HEK293 (cell line): ENCODE measurements around the gene KDM4C.

ENCODE experiments used
- CTCF ChIA-PET: fragments of 350-600 bp; formaldehyde crosslinking; extraction: SDS; loops from one replicate; lab custom pipeline; 2021; ENCODE audit warnings: antibody characterized with exemption; lab: Yijun Ruan, JAX
- POLR2A ChIA-PET: fragments of 300-600 bp; formaldehyde crosslinking; extraction: SDS; loops from one replicate; lab custom pipeline; 2020; ENCODE audit warnings: antibody characterized with exemption, inconsistent platforms; lab: Yijun Ruan, JAX
- H3K27ac ChIP-seq: fragments of 200-500 bp; sonication (Bioruptor generic); 2 replicates; pipeline ENCODE4 v1.5.1; 2014; ENCODE audit warnings: low read depth, low read length, control low read depth, inconsistent platforms; ENCODE audit errors: extremely low read depth
- H3K36me3 ChIP-seq, 2 experiments: fragments of 200-500 bp in 1 of 2; sonication (Bioruptor generic) in 1 of 2; 1 replicate in 1 of 2; 2 replicates in 1 of 2; pipeline ENCODE4 v1.5.1; 2014 to 2017; ENCODE audit warnings: inconsistent platforms in 2 of 2, low read length in 2 of 2; ENCODE audit not compliant: control insufficient read depth in 2 of 2, insufficient read depth in 1 of 2
- H3K4me1 ChIP-seq: fragments of 200-500 bp; sonication (Bioruptor generic); 2 replicates; pipeline ENCODE4 v1.5.1; 2014; ENCODE audit warnings: mild to moderate bottlenecking, low read length, inconsistent platforms; ENCODE audit not compliant: control insufficient read depth, insufficient read depth
- H3K4me3 ChIP-seq: 2 replicates; pipeline ENCODE4 v1.5.1; 2011; ENCODE audit warnings: low read depth, mild to moderate bottlenecking, control low read depth, low read length, moderate library complexity
- H3K9me3 ChIP-seq: fragments of 200-500 bp; sonication (Bioruptor generic); 2 replicates; pipeline ENCODE4 v1.5.1; 2014; ENCODE audit warnings: low read depth, low read length, inconsistent platforms; ENCODE audit not compliant: control insufficient read depth, insufficient read depth
- KLF9 ChIP-seq: fragments of 450-650 bp; formaldehyde crosslinking; IDR thresholded peaks from 2 replicates; pipeline ENCODE4 v1.5.1; 2016; ENCODE audit warnings: missing biosample characterization, missing genetic modification characterization, low read depth
- SP3 ChIP-seq: fragments of 450-650 bp; formaldehyde crosslinking; IDR thresholded peaks from 2 replicates; pipeline ENCODE4 v1.5.1; 2016; ENCODE audit warnings: missing biosample characterization, missing genetic modification characterization
- TRIM28 ChIP-seq: IDR thresholded peaks from 2 replicates; pipeline ENCODE4 v1.6.1; 2011; ENCODE audit warnings: low read length, control low read depth, borderline replicate concordance
- ZBTB48 ChIP-seq: fragments of 450-650 bp; formaldehyde crosslinking; IDR thresholded peaks from 2 replicates; pipeline ENCODE4 v1.5.1; 2016; ENCODE audit warnings: missing biosample characterization, missing genetic modification characterization
- ZNF155 ChIP-seq: fragments of 450-650 bp; formaldehyde crosslinking; IDR thresholded peaks from 2 replicates; pipeline ENCODE4 v1.5.1; 2016; ENCODE audit warnings: missing biosample characterization, missing genetic modification characterization
- ZNF184 ChIP-seq: fragments of 450-650 bp; IDR thresholded peaks from 2 replicates; pipeline ENCODE4 v1.5.1; 2018; ENCODE audit warnings: missing biosample characterization, mild to moderate bottlenecking, missing genetic modification characterization
- ZNF23 ChIP-seq: fragments of 450-650 bp; formaldehyde crosslinking; IDR thresholded peaks from 2 replicates; pipeline ENCODE4 v1.5.1; 2016; ENCODE audit warnings: missing biosample characterization, missing genetic modification characterization, borderline replicate concordance
- ZNF560 ChIP-seq: fragments of 450-650 bp; formaldehyde crosslinking; IDR thresholded peaks from 2 replicates; pipeline ENCODE4 v1.5.1; 2017; ENCODE audit warnings: missing biosample characterization, missing genetic modification characterization, borderline replicate concordance
- ZNF585B ChIP-seq: fragments of 450-650 bp; formaldehyde crosslinking; IDR thresholded peaks from 2 replicates; pipeline ENCODE4 v1.5.1; 2016; ENCODE audit warnings: missing biosample characterization, missing genetic modification characterization
- ZNF610 ChIP-seq: fragments of 450-650 bp; formaldehyde crosslinking; IDR thresholded peaks from 2 replicates; pipeline ENCODE4 v1.5.1; 2016; ENCODE audit warnings: missing biosample characterization, missing genetic modification characterization, borderline replicate concordance
- ZNF843 ChIP-seq: fragments of 450-650 bp; formaldehyde crosslinking; IDR thresholded peaks from 2 replicates; pipeline ENCODE4 v1.5.1; 2016; ENCODE audit warnings: missing biosample characterization, missing genetic modification characterization
- TF ChIP-seq, protein P1 (sequence below): fragments of 450-650 bp; formaldehyde crosslinking; IDR thresholded peaks from 2 replicates; pipeline ENCODE4 v1.5.1; 2016; ENCODE audit warnings: missing biosample characterization, missing genetic modification characterization
- TF ChIP-seq, protein P2 (sequence below): fragments of 450-650 bp; IDR thresholded peaks from 2 replicates; pipeline ENCODE4 v1.5.1; 2018; ENCODE audit warnings: missing biosample characterization, mild to moderate bottlenecking, missing genetic modification characterization
- TF ChIP-seq, protein P3 (sequence below): fragments of 450-650 bp; formaldehyde crosslinking; IDR thresholded peaks from 2 replicates; pipeline ENCODE4 v1.5.1; 2016; ENCODE audit warnings: missing biosample characterization, missing genetic modification characterization

KDM4C gene

DNA sequence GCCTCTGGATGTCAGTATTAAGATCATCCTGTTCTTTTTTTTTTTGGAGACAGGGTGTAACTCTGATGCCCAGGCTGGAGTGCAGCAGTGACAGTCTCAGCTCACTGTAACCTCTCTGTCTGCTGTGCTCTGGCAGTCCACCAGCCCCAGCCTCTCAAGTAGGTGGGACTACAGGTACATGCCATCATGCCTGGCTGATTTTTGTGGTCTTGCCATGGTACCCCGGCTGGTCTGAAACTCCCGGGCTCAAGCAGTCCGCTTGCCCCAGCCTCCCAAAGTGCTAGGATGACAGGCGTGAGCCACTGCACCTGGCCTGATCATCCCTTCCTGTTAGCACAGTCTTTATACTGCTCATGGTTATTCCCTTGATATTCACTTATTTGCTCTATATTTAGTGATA, 3.5 kb downstream of the KDM4C start:
- Histone ChIP-seq H3K9me3 (no peaks in the 10 kb centered on the region), H3K27ac (no peak overlapping the region), H3K36me3 (no peaks in the 10 kb centered on the region), H3K4me1 (peaks cover 3% of the 10 kb centered on the region; the same call in 1 of the 2 replicates), H3K4me3 (no peak overlapping the region)
- POLR2A ChIA-PET = no interaction called here
- no peak for TF ChIP-seq ZNF843 (tag by site-specific recombination)
- TF ChIP-seq ZNF184 (tag by site-specific recombination) = no peak
- no peak for TF ChIP-seq ZNF155
- CTCF ChIA-PET = interaction anchor here (0.8 kb wide), 1 partner anchor 66 kb away, joined by 3 read pairs; no protein-coding TSS in a partner anchor

DNA sequence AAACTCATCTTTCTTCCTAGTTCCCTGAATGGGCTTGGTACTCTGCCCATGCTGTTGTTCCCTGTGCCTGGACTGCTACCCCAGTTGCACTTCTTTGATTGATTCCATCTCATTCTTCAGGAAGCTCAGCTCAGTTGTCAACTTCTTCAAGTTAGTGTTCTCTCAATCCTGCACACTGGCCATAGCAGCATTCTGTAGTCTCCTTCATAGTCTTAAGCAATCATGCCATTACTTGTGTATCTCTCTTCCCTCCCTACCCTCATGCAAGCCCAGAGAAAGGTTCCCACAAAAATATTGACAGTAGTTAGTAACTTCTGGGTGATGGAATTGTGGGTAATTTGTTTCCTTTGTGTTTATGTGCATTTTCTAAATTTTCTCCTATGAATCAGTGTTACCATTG, 5.5 kb downstream of the KDM4C start:
- H3K4me3 ChIP-seq = no peak overlapping the region
- CTCF ChIA-PET = interaction anchor here (0.6 kb wide), 1 partner anchor 23 kb away, joined by 3 read pairs; no protein-coding TSS in a partner anchor
- peaks cover 3% of the 10 kb centered on the region; the same call in 1 of the 2 replicates for H3K4me1 ChIP-seq
- POLR2A ChIA-PET = no interaction called here
- no peak overlapping the region for H3K27ac ChIP-seq
- H3K36me3 ChIP-seq = no peaks in the 10 kb centered on the region
- no peak for TF ChIP-seq ZNF585B
- TF ChIP-seq SP3 = no peak
- TF ChIP-seq, protein P1, sequence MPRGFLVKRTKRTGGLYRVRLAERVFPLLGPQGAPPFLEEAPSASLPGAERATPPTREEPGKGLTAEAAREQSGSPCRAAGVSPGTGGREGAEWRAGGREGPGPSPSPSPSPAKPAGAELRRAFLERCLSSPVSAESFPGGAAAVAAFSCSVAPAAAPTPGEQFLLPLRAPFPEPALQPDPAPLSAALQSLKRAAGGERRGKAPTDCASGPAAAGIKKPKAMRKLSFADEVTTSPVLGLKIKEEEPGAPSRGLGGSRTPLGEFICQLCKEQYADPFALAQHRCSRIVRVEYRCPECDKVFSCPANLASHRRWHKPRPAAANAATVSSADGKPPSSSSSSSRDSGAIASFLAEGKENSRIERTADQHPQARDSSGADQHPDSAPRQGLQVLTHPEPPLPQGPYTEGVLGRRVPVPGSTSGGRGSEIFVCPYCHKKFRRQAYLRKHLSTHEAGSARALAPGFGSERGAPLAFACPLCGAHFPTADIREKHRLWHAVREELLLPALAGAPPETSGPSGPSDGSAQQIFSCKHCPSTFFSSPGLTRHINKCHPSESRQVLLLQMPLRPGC (tag by site-specific recombination) = no peak
- TF ChIP-seq, protein P2, sequence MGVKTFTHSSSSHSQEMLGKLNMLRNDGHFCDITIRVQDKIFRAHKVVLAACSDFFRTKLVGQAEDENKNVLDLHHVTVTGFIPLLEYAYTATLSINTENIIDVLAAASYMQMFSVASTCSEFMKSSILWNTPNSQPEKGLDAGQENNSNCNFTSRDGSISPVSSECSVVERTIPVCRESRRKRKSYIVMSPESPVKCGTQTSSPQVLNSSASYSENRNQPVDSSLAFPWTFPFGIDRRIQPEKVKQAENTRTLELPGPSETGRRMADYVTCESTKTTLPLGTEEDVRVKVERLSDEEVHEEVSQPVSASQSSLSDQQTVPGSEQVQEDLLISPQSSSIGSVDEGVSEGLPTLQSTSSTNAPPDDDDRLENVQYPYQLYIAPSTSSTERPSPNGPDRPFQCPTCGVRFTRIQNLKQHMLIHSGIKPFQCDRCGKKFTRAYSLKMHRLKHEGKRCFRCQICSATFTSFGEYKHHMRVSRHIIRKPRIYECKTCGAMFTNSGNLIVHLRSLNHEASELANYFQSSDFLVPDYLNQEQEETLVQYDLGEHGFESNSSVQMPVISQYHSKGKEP (tag by site-specific recombination) = no peak
- TF ChIP-seq TRIM28 = no peak
- TF ChIP-seq ZNF560 = no peak
- TF ChIP-seq ZNF843 (tag by site-specific recombination) = no peak
- TF ChIP-seq KLF9 (tag by site-specific recombination) = no peak
- TF ChIP-seq ZBTB48 (tag by site-specific recombination) = no peak
- H3K9me3 ChIP-seq = no peaks in the 10 kb centered on the region

DNA sequence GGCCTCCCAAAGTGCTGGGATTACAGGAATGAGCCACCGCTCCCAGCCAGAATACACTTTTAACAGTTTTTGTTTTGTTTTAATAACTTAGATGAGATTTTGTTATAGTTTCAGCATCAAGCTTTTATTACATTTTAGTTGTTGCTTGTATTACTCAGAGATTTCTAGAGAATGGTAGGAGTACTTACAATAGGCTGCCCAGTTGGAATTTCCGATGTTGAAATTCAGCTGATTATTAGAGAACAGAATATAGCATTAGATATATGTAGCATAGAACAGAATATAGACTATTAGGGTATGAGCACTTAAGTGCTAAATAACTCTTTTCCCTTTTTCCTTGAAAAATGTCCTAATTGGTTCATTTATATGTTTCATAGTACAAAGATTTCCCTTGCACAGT, 6.2 kb downstream of the KDM4C start:
- CTCF ChIA-PET = no interaction called here
- Histone ChIP-seq H3K4me1 (peaks cover 3% of the 10 kb centered on the region; the same call in 1 of the 2 replicates), H3K4me3 (no peak overlapping the region), H3K27ac (no peak overlapping the region), H3K9me3 (no peaks in the 10 kb centered on the region), H3K36me3 (no peaks in the 10 kb centered on the region)
- TF ChIP-seq, protein P3, sequence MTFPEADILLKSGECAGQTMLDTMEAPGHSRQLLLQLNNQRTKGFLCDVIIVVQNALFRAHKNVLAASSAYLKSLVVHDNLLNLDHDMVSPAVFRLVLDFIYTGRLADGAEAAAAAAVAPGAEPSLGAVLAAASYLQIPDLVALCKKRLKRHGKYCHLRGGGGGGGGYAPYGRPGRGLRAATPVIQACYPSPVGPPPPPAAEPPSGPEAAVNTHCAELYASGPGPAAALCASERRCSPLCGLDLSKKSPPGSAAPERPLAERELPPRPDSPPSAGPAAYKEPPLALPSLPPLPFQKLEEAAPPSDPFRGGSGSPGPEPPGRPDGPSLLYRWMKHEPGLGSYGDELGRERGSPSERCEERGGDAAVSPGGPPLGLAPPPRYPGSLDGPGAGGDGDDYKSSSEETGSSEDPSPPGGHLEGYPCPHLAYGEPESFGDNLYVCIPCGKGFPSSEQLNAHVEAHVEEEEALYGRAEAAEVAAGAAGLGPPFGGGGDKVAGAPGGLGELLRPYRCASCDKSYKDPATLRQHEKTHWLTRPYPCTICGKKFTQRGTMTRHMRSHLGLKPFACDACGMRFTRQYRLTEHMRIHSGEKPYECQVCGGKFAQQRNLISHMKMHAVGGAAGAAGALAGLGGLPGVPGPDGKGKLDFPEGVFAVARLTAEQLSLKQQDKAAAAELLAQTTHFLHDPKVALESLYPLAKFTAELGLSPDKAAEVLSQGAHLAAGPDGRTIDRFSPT (tag by site-specific recombination) = no peak
- TF ChIP-seq ZNF843 (tag by site-specific recombination) (no peak), ZNF23 (tag by site-specific recombination) (no peak), ZNF610 (tag by site-specific recombination) (no peak)
- POLR2A ChIA-PET = no interaction called here
